Dendritic cell treated with granulocyte-macrophage colony-stimulating factor and Interleukin-4, amounts not matched to agents 40 ng/mL and 50 ng/mL, for 4 days (primary cell): ENCODE measurements around the gene CNDP2.
A peak's percentile ranks its signal among the peaks of the same experiment; 100 is the strongest.
"Not testable (repeated sequence)": the region's sequence is repeated elsewhere in the genome, so short reads cannot be mapped to it uniquely, and the experiment has no call there.

Experiments
- H3K27ac Mint-ChIP-seq: one replicate; pipeline ENCODE4 v1.8.0; 2022; ENCODE audit warnings: mild to moderate bottlenecking, mixed read lengths
- H3K27me3 Mint-ChIP-seq: one replicate; pipeline ENCODE4 v1.8.0; 2022; ENCODE audit warnings: mild to moderate bottlenecking, mixed read lengths
- H3K36me3 Mint-ChIP-seq: one replicate; pipeline ENCODE4 v1.8.0; 2022; ENCODE audit warnings: low read depth, mixed read lengths
- H3K4me1 Mint-ChIP-seq: one replicate; pipeline ENCODE4 v1.8.0; 2022; ENCODE audit warnings: low read depth, mixed read lengths
- H3K4me3 Mint-ChIP-seq: one replicate; pipeline ENCODE4 v1.8.0; 2022; ENCODE audit warnings: mild to moderate bottlenecking, moderate library complexity, mixed read lengths
- H3K9me3 Mint-ChIP-seq: one replicate; pipeline ENCODE4 v1.8.0; 2022; ENCODE audit warnings: mixed read lengths
- intact Hi-C: fragments of 100-400 bp; cut with micrococcal nuclease; formaldehyde crosslinking; loops from one replicate; pipeline ENCODE4 v1.15.0; 2022

Gene CNDP2

GRCh38 chr18:74521068-74521725, 25.0 kb downstream of the CNDP2 start:
- no peak overlapping the region for H3K27ac Mint-ChIP-seq
- H3K9me3 Mint-ChIP-seq, result no peaks in the 10 kb centered on the region
- peaks cover 31% of the 10 kb centered on the region for H3K4me1 Mint-ChIP-seq
- H3K4me3 Mint-ChIP-seq, result no peak overlapping the region
- H3K36me3 Mint-ChIP-seq, result peaks cover 70% of the 10 kb centered on the region
- no peaks in the 10 kb centered on the region for H3K27me3 Mint-ChIP-seq
- intact Hi-C loops, result no loop called here

GRCh38 chr18:74522635-74523548, 26.7 kb downstream of the CNDP2 start:
- Mint-ChIP-seq H3K27ac (no peak overlapping the region), H3K4me3 (no peak overlapping the region), H3K4me1 (peaks cover 31% of the 10 kb centered on the region), H3K36me3 (peaks cover 53% of the 10 kb centered on the region), H3K27me3 (no peaks in the 10 kb centered on the region), H3K9me3 (no peaks in the 10 kb centered on the region)
- intact Hi-C loops, result no loop called here

GRCh38 chr18:74524097-74524496, 27.9 kb downstream of the CNDP2 start:
- Mint-ChIP-seq H3K36me3 (peaks cover 41% of the 10 kb centered on the region), H3K27me3 (no peaks in the 10 kb centered on the region), H3K27ac (peak overlapping the region; percentile 80), H3K9me3 (no peaks in the 10 kb centered on the region), H3K4me3 (no peak overlapping the region), H3K4me1 (peaks cover 22% of the 10 kb centered on the region)
- intact Hi-C loops, result no loop called here

- peaks cover 18% of the 10 kb centered on the region for H3K4me1 Mint-ChIP-seq
These were observed 28.8 kb downstream of the CNDP2 start for GRCh38 chr18:74524915-74525314.

GRCh38 chr18:74525741-74526140, 29.6 kb downstream of the CNDP2 start:
- Mint-ChIP-seq H3K36me3 (peaks cover 24% of the 10 kb centered on the region), H3K4me1 (peaks cover 18% of the 10 kb centered on the region), H3K4me3 (no peak overlapping the region), H3K27me3 (peaks cover 2% of the 10 kb centered on the region), H3K27ac (no peak overlapping the region), H3K9me3 (no peaks in the 10 kb centered on the region)
- intact Hi-C loops, result no loop called here

More at GRCh38 chr18:74524915-74525314, 28.8 kb downstream of the CNDP2 start:
- Mint-ChIP-seq H3K36me3 (peaks cover 33% of the 10 kb centered on the region), H3K27ac (peak overlapping the region; percentile 80)
- H3K27me3 Mint-ChIP-seq, H3K4me3 Mint-ChIP-seq, intact Hi-C loops, H3K9me3 Mint-ChIP-seq: not testable (repeated sequence)

- Mint-ChIP-seq H3K4me3 (no peak overlapping the region), H3K36me3 (peaks cover 17% of the 10 kb centered on the region), H3K27ac (no peak overlapping the region), H3K27me3 (peaks cover 4% of the 10 kb centered on the region), H3K9me3 (no peaks in the 10 kb centered on the region), H3K4me1 (peaks cover 18% of the 10 kb centered on the region)
- intact Hi-C loops, result no loop called here
These were observed 30.3 kb downstream of the CNDP2 start for GRCh38 chr18:74526488-74526887.

- no peak overlapping the region for H3K4me3 Mint-ChIP-seq
- H3K9me3 Mint-ChIP-seq, result no peaks in the 10 kb centered on the region
- H3K27me3 Mint-ChIP-seq, result peaks cover 4% of the 10 kb centered on the region
- H3K36me3 Mint-ChIP-seq, result no peaks in the 10 kb centered on the region
- H3K27ac Mint-ChIP-seq, result no peak overlapping the region
- H3K4me1 Mint-ChIP-seq, result peaks cover 9% of the 10 kb centered on the region
- intact Hi-C loops, result no loop called here
These were observed 32.3 kb downstream of the CNDP2 start for GRCh38 chr18:74528478-74528877.

- no peaks in the 10 kb centered on the region for H3K36me3 Mint-ChIP-seq
- no peaks in the 10 kb centered on the region for H3K9me3 Mint-ChIP-seq
- no peak overlapping the region for H3K4me3 Mint-ChIP-seq
These were observed 32.8 kb downstream of the CNDP2 start for GRCh38 chr18:74528913-74529312.

GRCh38 chr18:74529378-74529777, 33.2 kb downstream of the CNDP2 start:
- intact Hi-C loops, result no loop called here
- Mint-ChIP-seq H3K27me3 (peaks cover 4% of the 10 kb centered on the region), H3K4me1 (peaks cover 3% of the 10 kb centered on the region), H3K27ac (no peak overlapping the region), H3K9me3 (no peaks in the 10 kb centered on the region), H3K36me3 (no peaks in the 10 kb centered on the region), H3K4me3 (no peak overlapping the region)

More at GRCh38 chr18:74528913-74529312, 32.8 kb downstream of the CNDP2 start:
- Mint-ChIP-seq H3K4me1 (peaks cover 8% of the 10 kb centered on the region), H3K27ac (no peak overlapping the region), H3K27me3 (peaks cover 4% of the 10 kb centered on the region)
- intact Hi-C loops, result no loop called here

GRCh38 chr18:74529811-74530583, 33.8 kb downstream of the CNDP2 start:
- H3K27me3 Mint-ChIP-seq, result peaks cover 4% of the 10 kb centered on the region

GRCh38 chr18:74530584-74530862, 34.4 kb downstream of the CNDP2 start:
- no peak overlapping the region for H3K27ac Mint-ChIP-seq
- H3K27me3 Mint-ChIP-seq, result peaks cover 4% of the 10 kb centered on the region
- H3K36me3 Mint-ChIP-seq, result no peaks in the 10 kb centered on the region
- H3K9me3 Mint-ChIP-seq, result no peaks in the 10 kb centered on the region
- no peak overlapping the region for H3K4me3 Mint-ChIP-seq
- H3K4me1 Mint-ChIP-seq, result no peaks in the 10 kb centered on the region
- intact Hi-C loops, result no loop called here

More at GRCh38 chr18:74529811-74530583, 33.8 kb downstream of the CNDP2 start:
- intact Hi-C loops, result no loop called here
- Mint-ChIP-seq H3K4me1 (no peaks in the 10 kb centered on the region), H3K27ac (no peak overlapping the region), H3K9me3 (no peaks in the 10 kb centered on the region), H3K36me3 (no peaks in the 10 kb centered on the region), H3K4me3 (no peak overlapping the region)

GRCh38 chr18:74531043-74531442, 34.9 kb downstream of the CNDP2 start:
- Mint-ChIP-seq H3K36me3 (no peaks in the 10 kb centered on the region), H3K4me1 (no peaks in the 10 kb centered on the region), H3K4me3 (no peak overlapping the region), H3K27me3 (peaks cover 4% of the 10 kb centered on the region), H3K27ac (no peak overlapping the region), H3K9me3 (no peaks in the 10 kb centered on the region)
- intact Hi-C loops, result no loop called here

- intact Hi-C loops, result no loop called here
These were observed 36.4 kb downstream of the CNDP2 start for GRCh38 chr18:74532511-74533025.

GRCh38 chr18:74533666-74534065, 37.5 kb downstream of the CNDP2 start:
- Mint-ChIP-seq H3K4me1 (no peaks in the 10 kb centered on the region), H3K27ac (no peak overlapping the region), H3K27me3 (peaks cover 4% of the 10 kb centered on the region), H3K36me3 (no peaks in the 10 kb centered on the region), H3K4me3 (no peak overlapping the region), H3K9me3 (no peaks in the 10 kb centered on the region)
- intact Hi-C loops, result no loop called here

More at GRCh38 chr18:74532511-74533025, 36.4 kb downstream of the CNDP2 start:
- H3K4me3 Mint-ChIP-seq, result no peak overlapping the region
- no peaks in the 10 kb centered on the region for H3K4me1 Mint-ChIP-seq
- H3K9me3 Mint-ChIP-seq, result no peaks in the 10 kb centered on the region
- H3K27ac Mint-ChIP-seq, result no peak overlapping the region
- H3K27me3 Mint-ChIP-seq, result peaks cover 4% of the 10 kb centered on the region
- H3K36me3 Mint-ChIP-seq, result no peaks in the 10 kb centered on the region
